Panc1 (cell line): ENCODE measurements around the gene NUDT15. TPM values are rescaled to one million over a fixed set of nuclear protein-coding genes. Genes with fewer than 3 reads are reported as not detected.

Source experiments
- ATAC-seq: fragments of 200-7000 bp; cut with Tn5 transposase; 2 replicates; pipeline ENCODE4 v1.9.1; 2020; ENCODE audit warnings: mild to moderate bottlenecking, moderate library complexity
- BruUV-seq: library from RNA; stranded (reverse); fragments of 400-500 nt; replicated peaks from 2 replicates; lab custom pipeline; 2021; lab: Mats Ljungman, UMichigan
- CTCF ChIA-PET: fragments of 300-600 bp; sonication (Branson Sonifier 250); formaldehyde crosslinking; loops from one replicate; lab custom pipeline; 2022; ENCODE audit warnings: antibody characterized with exemption; lab: Charles Lee
- POLR2A ChIA-PET: fragments of 300-600 bp; sonication (Branson Sonifier 250); formaldehyde crosslinking; loops from one replicate; lab custom pipeline; 2022; ENCODE audit warnings: antibody characterized with exemption; lab: Charles Lee
- DNase-seq: peaks from one replicate; pipeline ENCODE4 v3.0.0-alpha.2; 2010; ENCODE audit warnings: low read depth, low spot score
- H3K27ac ChIP-seq: 2 replicates; pipeline ENCODE4 v1.5.1; 2011; ENCODE audit warnings: mild to moderate bottlenecking, low read length, inconsistent platforms
- H3K27me3 ChIP-seq: fragments of 200-500 bp; sonication (Bioruptor generic); 2 replicates; pipeline ENCODE4 v1.6.0; 2014; ENCODE audit warnings: low read length, inconsistent platforms; ENCODE audit not compliant: control insufficient read depth, insufficient read depth
- H3K36me3 ChIP-seq: fragments of 200-500 bp; sonication (Bioruptor generic); 2 replicates; pipeline ENCODE4 v1.5.1; 2014; ENCODE audit warnings: inconsistent platforms, mild to moderate bottlenecking, low read length, moderate library complexity; ENCODE audit not compliant: control insufficient read depth, insufficient read depth
- H3K4me1 ChIP-seq: 2 replicates; pipeline ENCODE4 v1.5.1; 2011; ENCODE audit warnings: inconsistent platforms, mild to moderate bottlenecking, low read length, moderate library complexity; ENCODE audit not compliant: control insufficient read depth, insufficient read depth
- H3K4me3 ChIP-seq, 2 experiments: 2 replicates each; pipeline ENCODE4 v1.5.1; 2011 to 2012; ENCODE audit warnings: low read depth in 2 of 2, low read length in 2 of 2, mild to moderate bottlenecking in 2 of 2, inconsistent platforms in 1 of 2, moderate library complexity in 1 of 2
- H3K9me3 ChIP-seq: fragments of 200-500 bp; sonication (Bioruptor generic); 2 replicates; pipeline ENCODE4 v1.5.1; 2014; ENCODE audit warnings: low read depth, mild to moderate bottlenecking, inconsistent platforms, low read length, moderate library complexity; ENCODE audit not compliant: control insufficient read depth, insufficient read depth
- CTCF ChIP-seq: fragments of 450-650 bp; IDR thresholded peaks from 2 replicates; pipeline ENCODE4 v1.5.1; 2017; ENCODE audit warnings: mild to moderate bottlenecking
- POLR2AphosphoS5 ChIP-seq: IDR thresholded peaks from 2 replicates; pipeline ENCODE4 v1.6.1; 2012; ENCODE audit warnings: mild to moderate bottlenecking, low read depth, low read length, moderate library complexity
- REST ChIP-seq, 2 experiments: IDR thresholded peaks; 2 replicates each; pipeline ENCODE4 v1.6.1; 2011 to 2012; ENCODE audit warnings: low read depth in 2 of 2, control low read depth in 1 of 2, low read length in 1 of 2, mild to moderate bottlenecking in 1 of 2, moderate library complexity in 1 of 2; ENCODE audit not compliant: insufficient read depth in 1 of 2
- SIN3A ChIP-seq: IDR thresholded peaks from 2 replicates; pipeline ENCODE4 v1.6.1; 2012; ENCODE audit warnings: low read depth, mild to moderate bottlenecking, low read length, moderate library complexity, borderline replicate concordance; ENCODE audit not compliant: insufficient read depth
- TCF7L2 ChIP-seq: IDR thresholded peaks from 2 replicates; pipeline ENCODE4 v1.6.1; 2011; ENCODE audit warnings: mild to moderate bottlenecking, low read depth, low read length, inconsistent platforms
- in situ Hi-C: cut with HindIII; loops from 2 replicates; pipeline ENCODE4 v1.10.0; 2016; ENCODE audit warnings: low sequenced_read_pairs, low pct_unique_long_range_greater_than_20kb
- intact Hi-C: fragments of 100-400 bp; cut with micrococcal nuclease; formaldehyde crosslinking; loops from one replicate; pipeline ENCODE4 v1.10.0; 2022; ENCODE audit not compliant: unreplicated experiment
- total RNA-seq: library from RNA; stranded (reverse); gene quantifications from one replicate; pipeline ENCODE4 v1.2.1, GENCODE V29; 2021; ENCODE audit not compliant: unreplicated experiment

The NUDT15 gene
- total RNA-seq, 1 experiment from 2014 or later = 18.9 TPM

- ChIA-PET POLR2A (no interaction called here), CTCF (no interaction called here)
- Histone ChIP-seq H3K27ac (no peak overlapping the region), H3K27me3 (no peaks in the 10 kb centered on the region), H3K4me1 (no peaks in the 10 kb centered on the region), H3K36me3 (no peaks in the 10 kb centered on the region), H3K9me3 (no peaks in the 10 kb centered on the region), H3K4me3 (no peak overlapping the region)
- DNase-seq (no peak), ATAC-seq (no peak)
- in situ Hi-C loops = no loop called here
- intact Hi-C loops = no loop called here
- no TSS peak for BruUV-seq
- TF ChIP-seq REST (IDR thresholded peaks at IDR 0.05; ENCODE audit: insufficient read depth in 1 of 2, low read depth in 2 of 2, low read length in 1 of 2) (no peak), SIN3A (no peak), TCF7L2 (no peak), CTCF (no peak)
Observed at GRCh38 chr13:48006396-48006795, 31.1 kb upstream of the NUDT15 start.

- Histone ChIP-seq H3K4me1 (no peaks in the 10 kb centered on the region), H3K4me3 (no peak overlapping the region), H3K27me3 (no peaks in the 10 kb centered on the region), H3K27ac (no peak overlapping the region), H3K36me3 (no peaks in the 10 kb centered on the region), H3K9me3 (no peaks in the 10 kb centered on the region)
- TF ChIP-seq TCF7L2 (no peak), POLR2AphosphoS5 (no peak), REST (IDR thresholded peaks at IDR 0.05; ENCODE audit: insufficient read depth in 1 of 2, low read depth in 2 of 2, low read length in 1 of 2) (no peak), SIN3A (no peak)
- POLR2A ChIA-PET = no interaction called here
- in situ Hi-C loops (no loop called here), intact Hi-C loops (no loop called here)
- no peak for DNase-seq
- no peak for ATAC-seq
- BruUV-seq = no TSS peak
- CTCF ChIA-PET = no interaction called here
Observed at GRCh38 chr13:48009284-48009683, 28.2 kb upstream of the NUDT15 start.
